ENCODE results near the gene PCDH9. TPM values are rescaled to one million over a fixed set of nuclear protein-coding genes. Genes with fewer than 3 reads are reported as not detected.

Gene PCDH9
- polyA plus RNA-seq, 1 of the 3 experiments (the other 2 are of a cell fraction) = 1.3 TPM

DNA sequence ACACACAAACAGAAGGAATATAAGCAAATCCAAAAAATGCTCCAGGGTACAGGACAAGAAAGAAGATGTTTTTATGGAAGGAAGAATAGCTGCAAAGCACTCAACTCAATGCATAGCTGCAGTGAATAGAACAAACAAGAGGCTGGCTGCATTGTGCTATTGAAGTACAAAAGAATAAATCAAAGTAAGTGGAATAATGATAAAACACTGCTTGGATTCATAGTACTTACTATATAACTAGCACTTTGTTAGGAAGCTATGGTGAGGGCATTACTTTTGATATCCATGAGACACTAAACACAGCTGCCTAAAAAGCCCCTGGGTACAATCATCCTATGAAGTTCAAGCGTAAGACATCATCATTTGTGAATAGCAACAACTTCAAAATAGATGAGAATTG, 350.1 kb downstream of the PCDH9 start:
- Histone ChIP-seq H3K9me3 (no peaks in the 10 kb centered on the region), H3K27ac (ENCODE audit: low read depth in 2 of 2, low read length in 1 of 2) (no peak overlapping the region), H3K9ac (no peak overlapping the region), H3K9me2 (no peaks in the 10 kb centered on the region), H3F3A (replicated peaks; ENCODE audit: insufficient read depth) (no peaks in the 10 kb centered on the region), H3K4me3 (ENCODE audit: low read depth in 2 of 2, low read length in 1 of 2) (no peak overlapping the region), H3K79me2 (ENCODE audit: insufficient read depth) (no peaks in the 10 kb centered on the region), H3K36me3 (replicated peaks in 1 of 2; ENCODE audit: control insufficient read depth in 1 of 2, insufficient read depth in 2 of 2, low read length in 1 of 2) (no peaks in the 10 kb centered on the region), H4K20me1 (ENCODE audit: insufficient read depth) (no peaks in the 10 kb centered on the region), H3K4me2 (no peak overlapping the region), H3K4me1 (ENCODE audit: control insufficient read depth in 1 of 2, insufficient read depth in 2 of 2, low read depth in 1 of 2, low read length in 1 of 2) (no peaks in the 10 kb centered on the region; a peak in 1 of 4 replicates), H2AFZ (ENCODE audit: low read depth) (no peak overlapping the region), H3K27me3 (ENCODE audit: insufficient read depth) (no peaks in the 10 kb centered on the region)
- WGBS (ENCODE audit: low lambda C conversion rate) = 65% methylated on average over 1 of the region's 1 CpG
- no peak for DNase-seq
- ChIA-PET POLR2A (no interaction called here), CTCF (interaction anchor here (1.2 kb wide), 1 partner anchor 11 kb away, joined by 5 read pairs; no protein-coding TSS in a partner anchor)
- no peak for TF ChIP-seq SIN3A (IDR thresholded peaks at IDR 0.05; ENCODE audit: borderline replicate concordance, low read depth, low read length)
- TF ChIP-seq, protein P1, sequence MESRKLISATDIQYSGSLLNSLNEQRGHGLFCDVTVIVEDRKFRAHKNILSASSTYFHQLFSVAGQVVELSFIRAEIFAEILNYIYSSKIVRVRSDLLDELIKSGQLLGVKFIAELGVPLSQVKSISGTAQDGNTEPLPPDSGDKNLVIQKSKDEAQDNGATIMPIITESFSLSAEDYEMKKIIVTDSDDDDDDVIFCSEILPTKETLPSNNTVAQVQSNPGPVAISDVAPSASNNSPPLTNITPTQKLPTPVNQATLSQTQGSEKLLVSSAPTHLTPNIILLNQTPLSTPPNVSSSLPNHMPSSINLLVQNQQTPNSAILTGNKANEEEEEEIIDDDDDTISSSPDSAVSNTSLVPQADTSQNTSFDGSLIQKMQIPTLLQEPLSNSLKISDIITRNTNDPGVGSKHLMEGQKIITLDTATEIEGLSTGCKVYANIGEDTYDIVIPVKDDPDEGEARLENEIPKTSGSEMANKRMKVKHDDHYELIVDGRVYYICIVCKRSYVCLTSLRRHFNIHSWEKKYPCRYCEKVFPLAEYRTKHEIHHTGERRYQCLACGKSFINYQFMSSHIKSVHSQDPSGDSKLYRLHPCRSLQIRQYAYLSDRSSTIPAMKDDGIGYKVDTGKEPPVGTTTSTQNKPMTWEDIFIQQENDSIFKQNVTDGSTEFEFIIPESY (IDR thresholded peaks at IDR 0.05; ENCODE audit: borderline replicate concordance, low read depth) = no peak

DNA sequence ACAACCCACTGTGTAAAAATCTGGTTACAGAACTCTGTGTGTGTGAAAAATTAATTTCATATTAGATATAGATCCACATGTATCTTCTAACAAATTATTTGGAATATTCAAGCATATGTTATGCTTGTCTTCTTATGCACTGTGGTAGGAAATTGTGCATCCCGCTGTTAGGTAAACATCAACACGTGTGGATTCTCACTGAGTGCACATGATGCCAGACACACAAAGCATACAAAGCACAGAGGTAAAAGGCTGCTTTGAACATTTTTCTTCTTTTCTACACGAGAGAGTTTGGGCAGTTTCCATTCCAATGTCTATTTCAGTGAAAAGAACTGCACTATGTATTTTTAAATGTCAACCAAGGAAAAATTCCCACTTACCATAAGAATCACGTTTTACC, 354.9 kb downstream of the PCDH9 start:
- Histone ChIP-seq H3K4me3 (ENCODE audit: low read depth in 2 of 2, low read length in 1 of 2) (no peak overlapping the region), H3K9ac (no peak overlapping the region), H3F3A (replicated peaks; ENCODE audit: insufficient read depth) (no peaks in the 10 kb centered on the region), H3K27ac (ENCODE audit: low read depth in 2 of 2, low read length in 1 of 2) (no peak overlapping the region), H3K4me2 (no peak overlapping the region), H3K4me1 (ENCODE audit: control insufficient read depth in 1 of 2, insufficient read depth in 2 of 2, low read depth in 1 of 2, low read length in 1 of 2) (no peaks in the 10 kb centered on the region; a peak in 1 of 4 replicates), H3K9me3 (no peaks in the 10 kb centered on the region), H3K9me2 (no peaks in the 10 kb centered on the region), H3K36me3 (replicated peaks in 1 of 2; ENCODE audit: control insufficient read depth in 1 of 2, insufficient read depth in 2 of 2, low read length in 1 of 2) (no peaks in the 10 kb centered on the region), H3K27me3 (ENCODE audit: insufficient read depth) (no peaks in the 10 kb centered on the region), H3K79me2 (ENCODE audit: insufficient read depth) (no peaks in the 10 kb centered on the region), H2AFZ (ENCODE audit: low read depth) (no peak overlapping the region), H4K20me1 (ENCODE audit: insufficient read depth) (no peaks in the 10 kb centered on the region)
- 72% methylated on average over 4 of the region's 4 CpGs for WGBS (ENCODE audit: low lambda C conversion rate)
- ChIA-PET POLR2A (no interaction called here), CTCF (no interaction called here)
- TF ChIP-seq MXI1 (IDR thresholded peaks at IDR 0.05; ENCODE audit: low read depth, low read length) = no peak
- no peak for DNase-seq

GRCh38 chr13:66864627-66865026, 365.5 kb downstream of the PCDH9 start:
- Histone ChIP-seq H3K9me3 (no peaks in the 10 kb centered on the region), H3K27me3 (ENCODE audit: insufficient read depth) (no peaks in the 10 kb centered on the region), H3F3A (replicated peaks; ENCODE audit: insufficient read depth) (no peaks in the 10 kb centered on the region), H3K4me2 (no peak overlapping the region), H3K36me3 (replicated peaks in 1 of 2; ENCODE audit: control insufficient read depth in 1 of 2, insufficient read depth in 2 of 2, low read length in 1 of 2) (no peaks in the 10 kb centered on the region), H3K27ac (ENCODE audit: low read depth in 2 of 2, low read length in 1 of 2) (no peak overlapping the region), H4K20me1 (ENCODE audit: insufficient read depth) (no peaks in the 10 kb centered on the region), H3K9ac (no peak overlapping the region), H2AFZ (ENCODE audit: low read depth) (no peak overlapping the region), H3K4me3 (ENCODE audit: low read depth in 2 of 2, low read length in 1 of 2) (no peak overlapping the region), H3K79me2 (ENCODE audit: insufficient read depth) (no peaks in the 10 kb centered on the region), H3K4me1 (ENCODE audit: control insufficient read depth in 1 of 2, insufficient read depth in 2 of 2, low read depth in 1 of 2, low read length in 1 of 2) (no peaks in the 10 kb centered on the region), H3K9me2 (no peaks in the 10 kb centered on the region)
- 55% methylated on average over 3 of the region's 3 CpGs for WGBS (ENCODE audit: low lambda C conversion rate)
- ChIA-PET POLR2A (no interaction called here), CTCF (no interaction called here)
- no peak for TF ChIP-seq CHD2 (IDR thresholded peaks at IDR 0.05; ENCODE audit: low read length, partially characterized antibody)
- TF ChIP-seq RFX5 (IDR thresholded peaks at IDR 0.05; ENCODE audit: low read length) = no peak
- TF ChIP-seq, protein P2, sequence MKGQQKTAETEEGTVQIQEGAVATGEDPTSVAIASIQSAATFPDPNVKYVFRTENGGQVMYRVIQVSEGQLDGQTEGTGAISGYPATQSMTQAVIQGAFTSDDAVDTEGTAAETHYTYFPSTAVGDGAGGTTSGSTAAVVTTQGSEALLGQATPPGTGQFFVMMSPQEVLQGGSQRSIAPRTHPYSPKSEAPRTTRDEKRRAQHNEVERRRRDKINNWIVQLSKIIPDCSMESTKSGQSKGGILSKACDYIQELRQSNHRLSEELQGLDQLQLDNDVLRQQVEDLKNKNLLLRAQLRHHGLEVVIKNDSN (IDR thresholded peaks at IDR 0.05; ENCODE audit: borderline replicate concordance, low read depth) = no peak
- no peak for TF ChIP-seq JUND (IDR thresholded peaks at IDR 0.05)
- TF ChIP-seq PBX3 (IDR thresholded peaks at IDR 0.05) = no peak
- DNase-seq = no peak

Measured in SK-N-SH (cell line).